Suprapubic skin (tissue), 4 donors: ENCODE measurements around the gene SHE. TPM values are rescaled to one million over a fixed set of nuclear protein-coding genes. Genes with fewer than 3 reads are reported as not detected.

ENCODE experiments used
- DNase-seq, 2 donors: peaks; one replicate each; pipeline ENCODE4 v3.0.0-alpha.2; 2019; ENCODE audit warnings: low spot score in 2 of 2
- H3K27ac ChIP-seq: fragments of 200-600 bp; sonication (generic); one replicate; pipeline ENCODE4 v1.5.1; 2019
- H3K27me3 ChIP-seq: fragments of 200-600 bp; sonication (generic); one replicate; pipeline ENCODE4 v1.5.1; 2019
- H3K36me3 ChIP-seq: fragments of 200-600 bp; sonication (generic); one replicate; pipeline ENCODE4 v1.5.1; 2019
- H3K4me1 ChIP-seq: fragments of 200-600 bp; sonication (generic); one replicate; pipeline ENCODE4 v1.5.1; 2019
- H3K4me3 ChIP-seq: fragments of 200-600 bp; sonication (generic); one replicate; pipeline ENCODE4 v1.5.1; 2019; ENCODE audit warnings: mild to moderate bottlenecking
- H3K9me3 ChIP-seq: fragments of 200-600 bp; sonication (generic); one replicate; pipeline ENCODE4 v1.5.1; 2019
- CTCF ChIP-seq, 2 donors: fragments of 200-600 bp in 1 of 2; fragments of 450-650 bp in 1 of 2; sonication (generic) in 1 of 2; IDR thresholded peaks; one replicate each; pipeline ENCODE4 v1.5.1; 2016 to 2019; ENCODE audit warnings: antibody characterized with exemption in 2 of 2, mild to moderate bottlenecking in 1 of 2, moderate library complexity in 1 of 2
- EP300 ChIP-seq: sonication (generic); formaldehyde crosslinking; IDR thresholded peaks from one replicate; pipeline ENCODE4 v1.6.1; 2017; ENCODE audit warnings: antibody characterized with exemption
- POLR2A ChIP-seq, 2 donors: fragments of 450-650 bp; IDR thresholded peaks; one replicate each; pipeline ENCODE4 v1.6.1; 2017; ENCODE audit warnings: antibody characterized with exemption in 2 of 2, mild to moderate bottlenecking in 2 of 2, moderate library complexity in 2 of 2
- POLR2AphosphoS5 ChIP-seq, 3 donors: sonication (generic); formaldehyde crosslinking; IDR thresholded peaks; one replicate each; pipeline ENCODE4 v1.6.1; 2017; ENCODE audit warnings: antibody characterized with exemption in 3 of 3
- WGBS: methylation state at CpG from one replicate; pipeline ENCODE4 v1.1.5; 2018; 5-methylcytosine and 5-hydroxymethylcytosine counted together
- total RNA-seq, 4 donors: library from RNA; depleted of rRNA; stranded (reverse); fragments of >200 nt; gene quantifications; one replicate each; pipeline ENCODE4 v1.1.0, GENCODE V29; 2016

SHE gene
- total RNA-seq, 4 donors from 2014 or later, result 2.0 to 7.3 (median 4.8) TPM

- Histone ChIP-seq H3K4me1 (peaks cover 21% of the 10 kb centered on the region), H3K4me3 (no peak overlapping the region), H3K9me3 (no peaks in the 10 kb centered on the region), H3K27ac (no peak overlapping the region), H3K27me3 (no peaks in the 10 kb centered on the region), H3K36me3 (peaks cover 11% of the 10 kb centered on the region)
- DNase-seq, result no peak
- no peak for TF ChIP-seq POLR2A (IDR thresholded peaks at IDR 0.05)
- TF ChIP-seq CTCF (IDR thresholded peaks at IDR 0.05), result no peak
- no peak for TF ChIP-seq POLR2AphosphoS5 (IDR thresholded peaks at IDR 0.05)
- TF ChIP-seq EP300, result no peak
- WGBS, result 94% methylated on average over 7 of the region's 10 CpGs
Observed at GRCh38 chr1:154469844-154470560, 32.2 kb downstream of the SHE start.

GRCh38 chr1:154468535-154469250 lies 33.5 kb downstream of the SHE start:
- Histone ChIP-seq H3K36me3 (peaks cover 11% of the 10 kb centered on the region), H3K27ac (no peak overlapping the region), H3K4me1 (peaks cover 30% of the 10 kb centered on the region), H3K4me3 (no peak overlapping the region), H3K27me3 (no peaks in the 10 kb centered on the region), H3K9me3 (no peaks in the 10 kb centered on the region)
- WGBS, result 81% methylated on average over 11 of the region's 12 CpGs
- TF ChIP-seq EP300, result no peak
- TF ChIP-seq CTCF (IDR thresholded peaks at IDR 0.05), result no peak
- no peak for DNase-seq

- peaks cover 38% of the 10 kb centered on the region for H3K4me1 ChIP-seq
- H3K4me3 ChIP-seq, result no peak overlapping the region
- 93% methylated on average over 11 of the region's 11 CpGs for WGBS
- H3K27me3 ChIP-seq, result no peaks in the 10 kb centered on the region
- H3K27ac ChIP-seq, result no peak overlapping the region
- DNase-seq, result no peak
- H3K9me3 ChIP-seq, result no peaks in the 10 kb centered on the region
- TF ChIP-seq EP300 (no peak), POLR2A (IDR thresholded peaks at IDR 0.05) (no peak), CTCF (IDR thresholded peaks at IDR 0.05) (no peak), POLR2AphosphoS5 (IDR thresholded peaks at IDR 0.05) (no peak)
- H3K36me3 ChIP-seq, result peaks cover 11% of the 10 kb centered on the region
Observed at GRCh38 chr1:154467434-154468102, 34.6 kb downstream of the SHE start.

- H3K9me3 ChIP-seq, result no peaks in the 10 kb centered on the region
- H3K4me3 ChIP-seq, result no peak overlapping the region
- H3K27ac ChIP-seq, result peak overlapping the region; percentile 29
- no peaks in the 10 kb centered on the region for H3K27me3 ChIP-seq
- WGBS, result 63% methylated on average over 8 of the region's 8 CpGs
- DNase-seq, result no peak
- peaks cover 38% of the 10 kb centered on the region for H3K4me1 ChIP-seq
- no peak for TF ChIP-seq EP300
- TF ChIP-seq CTCF (IDR thresholded peaks at IDR 0.05), result no peak
- no peak for TF ChIP-seq POLR2AphosphoS5 (IDR thresholded peaks at IDR 0.05)
- TF ChIP-seq POLR2A (IDR thresholded peaks at IDR 0.05), result no peak
- H3K36me3 ChIP-seq, result peaks cover 11% of the 10 kb centered on the region
Observed at GRCh38 chr1:154466921-154467417, 35.2 kb downstream of the SHE start.

- Histone ChIP-seq H3K27ac (peak overlapping the region; percentile 29), H3K9me3 (no peaks in the 10 kb centered on the region), H3K27me3 (no peaks in the 10 kb centered on the region), H3K4me3 (no peak overlapping the region), H3K4me1 (peaks cover 38% of the 10 kb centered on the region), H3K36me3 (peaks cover 11% of the 10 kb centered on the region)
- no peak for DNase-seq
- no peak for TF ChIP-seq EP300
- 65% methylated on average over 3 of the region's 3 CpGs for WGBS
Observed at GRCh38 chr1:154466206-154466605, 36.0 kb downstream of the SHE start.
